ENCODE results near the gene SMG1. TPM values are rescaled to one million over a fixed set of nuclear protein-coding genes. Genes with fewer than 3 reads are reported as not detected.
"Not testable (repeated sequence)": the region's sequence is repeated elsewhere in the genome, so short reads cannot be mapped to it uniquely, and the experiment has no call there.

The SMG1 gene
- 100 to 1,000 TPM; 104 to 154 (median 117) TPM for total RNA-seq
- polyA plus RNA-seq, result 10 to 100 TPM in 1 of 3 donors, 1 to 10 TPM in 2; 8.4 to 11.5 (median 8.6) TPM
- long read RNA-seq, donor 1, result 0 reads
- long read RNA-seq, donor 2, result 0 reads

GRCh38 chr16:18925986-18926865, at the start of gene SMG1:
Gene SMG1 (minus strand): TSS chr16:18926408. CDS start chr16:18926041, 367 bp downstream.
- WGBS, 5 donors, result 0 to 1% (median 1%) methylated on average over 43 to 104 of the region's 104 CpGs
- Histone ChIP-seq H3K4me1 (peaks cover 14 to 50% (median 35%) of the 10 kb centered on the region in 6 donors), H3K4me3 (peak within 1 kb of the TSS; percentile 69 to 90 (median 78)), H3K27ac (peak within 1 kb of the TSS; percentile 84 to 98 (median 96))
- peak; percentile 98 for DNase-seq
- H3K9me3 ChIP-seq; H3K27me3 ChIP-seq (replicated peaks in 1 of 7); H3K36me3 ChIP-seq: not testable (repeated sequence)
- intact Hi-C loops (cut with DNase I; ENCODE audit: low total_unique reads), result loop anchor here (10.0 kb wide), 1 partner anchor 121 kb away; the partner anchor contains the start of gene ARL6IP1
- TF ChIP-seq POLR2A (IDR thresholded peaks at IDR 0.05) (peak in 2 of 3 donors; percentile 49 to 82), CTCF (IDR thresholded peaks at IDR 0.05 in 8 of 11, conservative IDR thresholded peaks at IDR 0.05 in 3 of 11) (peak in 1 of 11 experiments; percentile 28), POLR2AphosphoS5 (IDR thresholded peaks at IDR 0.05) (peak; percentile 85 to 91 (median 91))

- 53 to 83% (median 66%) methylated on average over 3 of the region's 3 CpGs for WGBS, 5 donors
Measured at GRCh38 chr16:18975109-18975508, 48.9 kb upstream of the SMG1 start.

GRCh38 chr16:18969855-18970240, 43.6 kb upstream of the SMG1 start:
- Histone ChIP-seq H3K9me3 (no peaks in the 10 kb centered on the region), H3K27me3 (replicated peaks in 1 of 7) (no peaks in the 10 kb centered on the region), H3K4me3 (no peak overlapping the region), H3K4me1 (peaks cover 0 to 9% (median 7%) of the 10 kb centered on the region in 6 donors), H3K27ac (no peak overlapping the region), H3K36me3 (no peaks in the 10 kb centered on the region)
- DNase-seq, result peak; percentile 6
- TF ChIP-seq POLR2AphosphoS5 (IDR thresholded peaks at IDR 0.05), result no peak
- intact Hi-C loops (cut with DNase I; ENCODE audit: low total_unique reads), result loop anchor here (10.0 kb wide), 1 partner anchor 165 kb away; the partner anchor contains the start of gene ARL6IP1
- 72 to 78% (median 76%) methylated on average over 4 of the region's 4 CpGs for WGBS, 5 donors

More at GRCh38 chr16:18975109-18975508, 48.9 kb upstream of the SMG1 start:
- Histone ChIP-seq H3K36me3 (no peaks in the 10 kb centered on the region), H3K9me3 (no peaks in the 10 kb centered on the region), H3K27me3 (replicated peaks in 1 of 7) (peaks cover 0 to 37% (median 0%) of the 10 kb centered on the region in 7 donors), H3K4me1 (no peaks in the 10 kb centered on the region), H3K4me3 (no peak overlapping the region), H3K27ac (no peak overlapping the region)
- TF ChIP-seq POLR2A (IDR thresholded peaks at IDR 0.05), result no peak
- no peak for TF ChIP-seq POLR2AphosphoS5 (IDR thresholded peaks at IDR 0.05)
- TF ChIP-seq CTCF (IDR thresholded peaks at IDR 0.05 in 8 of 11, conservative IDR thresholded peaks at IDR 0.05 in 3 of 11), result no peak
- peak; percentile 2 for DNase-seq
- intact Hi-C loops (cut with DNase I; ENCODE audit: low total_unique reads), result no loop called here

- 25 to 29% (median 25%) methylated on average over 18 of the region's 18 CpGs for WGBS, 5 donors
- DNase-seq, result peak; percentile 94
- peak overlapping the region in 4 of 8 donors; percentile 15 to 63 (median 28) for H3K4me3 ChIP-seq
- intact Hi-C loops (cut with DNase I; ENCODE audit: low total_unique reads), result loop anchor here (10.0 kb wide), 1 partner anchor 164 kb away; the partner anchor contains the start of gene ARL6IP1
- TF ChIP-seq POLR2AphosphoS5 (IDR thresholded peaks at IDR 0.05), result peak in 2 of 3 donors; percentile 46 to 60
- peak; percentile 66 to 96 (median 92) for TF ChIP-seq CTCF (IDR thresholded peaks at IDR 0.05 in 8 of 11, conservative IDR thresholded peaks at IDR 0.05 in 3 of 11)
- TF ChIP-seq POLR2A (IDR thresholded peaks at IDR 0.05), result no peak
- H3K27ac ChIP-seq, result no peak overlapping the region
- no peaks in the 10 kb centered on the region for H3K27me3 ChIP-seq (replicated peaks in 1 of 7)
- H3K9me3 ChIP-seq, result no peaks in the 10 kb centered on the region
- peaks cover 0 to 9% (median 7%) of the 10 kb centered on the region in 6 donors for H3K4me1 ChIP-seq
- H3K36me3 ChIP-seq, result no peaks in the 10 kb centered on the region
Measured at GRCh38 chr16:18969050-18969854, 43.0 kb upstream of the SMG1 start.

All from spleen (tissue), 13 donors.